DND-41 (cell line): Measurements from ENCODE around the gene ABCC10.

Experiments
- ATAC-seq: fragments of 200-7000 bp; cut with Tn5 transposase; 3 replicates; pipeline ENCODE4 v1.9.1; 2021; ENCODE audit warnings: low read depth; ENCODE audit not compliant: insufficient read depth
- DNase-seq: peaks from one replicate; pipeline ENCODE4 v3.0.0-alpha.2; 2020
- H2AFZ ChIP-seq: 2 replicates; pipeline ENCODE4 v1.6.0; 2012; ENCODE audit warnings: low read depth, low read length
- H3K27ac ChIP-seq: 2 replicates; pipeline ENCODE4 v1.5.1; 2012; ENCODE audit warnings: low read length, inconsistent platforms
- H3K27me3 ChIP-seq: fragments of 200-600 bp; sonication (generic); 2 replicates; pipeline ENCODE4 v1.6.0; 2012; ENCODE audit warnings: low read length, mild to moderate bottlenecking, inconsistent platforms; ENCODE audit not compliant: insufficient read depth, poor library complexity
- H3K36me3 ChIP-seq: 2 replicates; pipeline ENCODE4 v1.5.1; 2012; ENCODE audit warnings: low read length, inconsistent platforms; ENCODE audit not compliant: insufficient read depth
- H3K4me1 ChIP-seq: 2 replicates; pipeline ENCODE4 v1.5.1; 2012; ENCODE audit warnings: mild to moderate bottlenecking, low read length; ENCODE audit not compliant: insufficient read depth
- H3K4me2 ChIP-seq: 2 replicates; pipeline ENCODE4 v1.6.0; 2012; ENCODE audit warnings: mild to moderate bottlenecking, moderate library complexity, low read length, inconsistent platforms; ENCODE audit not compliant: insufficient read depth
- H3K4me3 ChIP-seq, 2 experiments: fragments of 200-600 bp in 1 of 2; shearing (Covaris generic) in 1 of 2; 2 replicates each; pipeline ENCODE4 v1.5.1; 2012 to 2016; ENCODE audit warnings: inconsistent platforms in 2 of 2, low read length in 2 of 2, mild to moderate bottlenecking in 2 of 2, low read depth in 1 of 2, moderate library complexity in 1 of 2
- H3K79me2 ChIP-seq: 2 replicates; pipeline ENCODE4 v1.6.0; 2012; ENCODE audit warnings: low read length, inconsistent platforms; ENCODE audit not compliant: insufficient read depth
- H3K9ac ChIP-seq: 2 replicates; pipeline ENCODE4 v1.6.0; 2012; ENCODE audit warnings: low read depth, mild to moderate bottlenecking, inconsistent platforms, low read length, moderate library complexity
- H3K9me3 ChIP-seq: 2 replicates; pipeline ENCODE4 v1.5.1; 2012; ENCODE audit warnings: low read length, moderate library complexity, mild to moderate bottlenecking, inconsistent platforms; ENCODE audit not compliant: insufficient read depth, severe bottlenecking
- H4K20me1 ChIP-seq: 2 replicates; pipeline ENCODE4 v1.6.0; 2012; ENCODE audit warnings: low read length; ENCODE audit not compliant: insufficient read depth
- CTCF ChIP-seq: IDR thresholded peaks from 2 replicates; pipeline ENCODE4 v1.5.1; 2012; ENCODE audit warnings: borderline replicate concordance, low read length, moderate library complexity, mild to moderate bottlenecking; ENCODE audit not compliant: poor library complexity, severe bottlenecking; ENCODE audit errors: extremely low read depth
- EZH2 ChIP-seq: IDR thresholded peaks from 3 replicates; pipeline ENCODE4 v1.6.1; 2012; ENCODE audit warnings: borderline replicate concordance, low read depth, mild to moderate bottlenecking, moderate library complexity, low read length, inconsistent platforms; ENCODE audit not compliant: severe bottlenecking

The ABCC10 gene

DNA sequence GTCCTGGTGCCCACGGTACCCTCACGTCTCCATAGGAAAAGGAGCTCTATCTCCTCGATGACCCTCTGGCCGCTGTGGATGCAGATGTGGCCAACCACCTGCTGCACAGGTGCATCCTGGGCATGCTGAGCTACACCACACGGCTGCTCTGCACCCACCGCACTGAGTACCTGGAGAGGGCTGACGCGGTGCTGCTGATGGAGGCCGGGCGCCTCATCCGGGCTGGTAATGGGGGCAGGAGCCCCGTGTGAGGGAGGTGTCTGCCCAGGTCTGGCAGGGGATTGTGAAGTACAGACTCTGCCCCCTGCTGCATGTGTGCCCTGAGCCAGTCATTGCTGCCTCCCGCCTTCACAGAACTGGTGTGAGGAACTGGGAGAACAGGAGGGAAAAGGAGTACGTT, 15.6 kb downstream of the ABCC10 start:
- no peak overlapping the region for H3K4me2 ChIP-seq

GRCh38 chr6:43444036-43444435, 16.7 kb downstream of the ABCC10 start:
- H3K4me3 ChIP-seq: no peak overlapping the region
- H3K4me1 ChIP-seq: no peaks in the 10 kb centered on the region
- no peaks in the 10 kb centered on the region for H3K27me3 ChIP-seq
- no peak overlapping the region for H3K27ac ChIP-seq
- no peaks in the 10 kb centered on the region for H4K20me1 ChIP-seq
- peaks cover 61% of the 10 kb centered on the region for H3K36me3 ChIP-seq
- TF ChIP-seq CTCF: no peak
- TF ChIP-seq EZH2: no peak
- no peak overlapping the region for H3K4me2 ChIP-seq
- H3K9ac ChIP-seq: no peak overlapping the region
- no peak overlapping the region for H2AFZ ChIP-seq
- no peaks in the 10 kb centered on the region for H3K9me3 ChIP-seq
- no peaks in the 10 kb centered on the region for H3K79me2 ChIP-seq
- ATAC-seq (no peak), DNase-seq (no peak)

More for the DNA sequence above, 15.6 kb downstream of the ABCC10 start:
- Histone ChIP-seq H3K27ac (no peak overlapping the region), H3K9me3 (no peaks in the 10 kb centered on the region), H3K4me1 (no peaks in the 10 kb centered on the region), H3K9ac (no peak overlapping the region), H3K79me2 (no peaks in the 10 kb centered on the region), H4K20me1 (no peaks in the 10 kb centered on the region), H2AFZ (no peak overlapping the region), H3K27me3 (no peaks in the 10 kb centered on the region), H3K36me3 (peaks cover 60% of the 10 kb centered on the region), H3K4me3 (no peak overlapping the region)
- no peak for TF ChIP-seq EZH2
- TF ChIP-seq CTCF: no peak
- DNase-seq (no peak), ATAC-seq (no peak)

- ATAC-seq (no peak), DNase-seq (no peak)
- H3K36me3 ChIP-seq: peaks cover 67% of the 10 kb centered on the region
- H3K79me2 ChIP-seq: no peaks in the 10 kb centered on the region
- TF ChIP-seq CTCF: no peak
- no peak for TF ChIP-seq EZH2
- H3K9ac ChIP-seq: no peak overlapping the region
- H3K27me3 ChIP-seq: no peaks in the 10 kb centered on the region
- no peaks in the 10 kb centered on the region for H4K20me1 ChIP-seq
- H3K4me1 ChIP-seq: no peaks in the 10 kb centered on the region
- no peaks in the 10 kb centered on the region for H3K9me3 ChIP-seq
- no peak overlapping the region for H2AFZ ChIP-seq
- H3K27ac ChIP-seq: no peak overlapping the region
- H3K4me3 ChIP-seq: no peak overlapping the region
- no peak overlapping the region for H3K4me2 ChIP-seq
These were observed 17.2 kb downstream of the ABCC10 start for GRCh38 chr6:43444582-43444981.

DNA sequence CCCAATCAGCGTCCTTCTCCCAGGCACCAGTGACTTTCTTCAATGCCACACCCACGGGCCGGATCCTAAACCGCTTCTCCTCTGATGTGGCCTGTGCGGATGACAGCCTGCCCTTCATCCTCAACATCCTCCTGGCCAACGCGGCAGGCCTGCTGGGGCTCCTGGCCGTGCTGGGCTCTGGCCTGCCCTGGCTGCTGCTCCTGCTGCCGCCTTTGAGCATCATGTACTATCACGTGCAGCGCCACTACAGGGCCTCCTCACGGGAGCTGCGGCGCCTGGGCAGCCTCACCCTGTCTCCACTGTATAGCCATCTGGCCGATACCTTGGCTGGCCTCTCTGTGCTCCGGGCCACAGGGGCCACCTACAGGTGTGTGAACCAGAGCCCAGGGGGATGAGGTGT, 18.2 kb downstream of the ABCC10 start:
- H3K79me2 ChIP-seq: no peaks in the 10 kb centered on the region
- no peak overlapping the region for H3K4me2 ChIP-seq
- H3K36me3 ChIP-seq: peaks cover 68% of the 10 kb centered on the region
- DNase-seq (no peak), ATAC-seq (no peak)
- H3K27ac ChIP-seq: no peak overlapping the region
- no peak overlapping the region for H3K4me3 ChIP-seq
- H3K4me1 ChIP-seq: no peaks in the 10 kb centered on the region
- TF ChIP-seq CTCF: no peak
- no peak for TF ChIP-seq EZH2
- no peak overlapping the region for H2AFZ ChIP-seq
- no peaks in the 10 kb centered on the region for H4K20me1 ChIP-seq
- H3K9me3 ChIP-seq: no peaks in the 10 kb centered on the region
- no peaks in the 10 kb centered on the region for H3K27me3 ChIP-seq
- H3K9ac ChIP-seq: no peak overlapping the region
